Stimulated activated CD4-positive, alpha-beta T cell treated with anti-CD3 and anti-CD28 coated beads, Interleukin-15, amount 100 ng/mL, for 24 hours (primary cell): ENCODE measurements around the gene CBS.
"Not testable (repeated sequence)": the region's sequence is repeated elsewhere in the genome, so short reads cannot be mapped to it uniquely, and the experiment has no call there.

Experiments used
- DNase-seq: peaks from one replicate; pipeline ENCODE4 v3.0.0-alpha.2; 2020

Gene CBS

GRCh38 chr21:43023175-43023574, 52.5 kb downstream of the CBS start:
- no peak for DNase-seq

- DNase-seq, result no peak
These were observed 53.7 kb downstream of the CBS start for GRCh38 chr21:43021756-43022600.

GRCh38 chr21:43021191-43021590, 54.4 kb downstream of the CBS start:
- DNase-seq, result no peak

- no peak for DNase-seq
These were observed 54.9 kb downstream of the CBS start for GRCh38 chr21:43020771-43021170.

GRCh38 chr21:43020177-43020576, 55.5 kb downstream of the CBS start:
- DNase-seq, result no peak

GRCh38 chr21:43018519-43018918, 57.1 kb downstream of the CBS start:
- DNase-seq, result no peak

- DNase-seq, result no peak
These were observed 58.9 kb downstream of the CBS start for GRCh38 chr21:43016728-43017127.

GRCh38 chr21:43015906-43016540, 59.6 kb downstream of the CBS start:
- DNase-seq, result no peak

GRCh38 chr21:43012596-43012995, 63.0 kb downstream of the CBS start:
- DNase-seq, result no peak

GRCh38 chr21:43006874-43007208, 68.8 kb downstream of the CBS start:
- DNase-seq, result no peak

GRCh38 chr21:43006051-43006873, 69.4 kb downstream of the CBS start:
- DNase-seq, result not testable (repeated sequence)

GRCh38 chr21:43005635-43006034, 70.0 kb downstream of the CBS start:
- DNase-seq, result no peak

GRCh38 chr21:43004926-43005325, 70.7 kb downstream of the CBS start:
- DNase-seq, result no peak
